GM23248 (cell line): ENCODE results near the gene ACY1. TPM values are rescaled to one million over a fixed set of nuclear protein-coding genes. Genes with fewer than 3 reads are reported as not detected.
A peak's percentile ranks its signal among the peaks of the same experiment; 100 is the strongest.

Experiments used
- DNase-seq: peaks from one replicate; pipeline ENCODE4 v3.0.0-alpha.2; 2015
- H2AFZ ChIP-seq: fragments of 200-600 bp; sonication (generic); 2 replicates; pipeline ENCODE4 v1.6.1; 2016; ENCODE audit warnings: antibody characterized with exemption
- H3F3A ChIP-seq: fragments of 200-600 bp; sonication (generic); 2 replicates; pipeline ENCODE4 v1.6.1; 2016; ENCODE audit warnings: mild to moderate bottlenecking, antibody characterized with exemption, mixed run types; ENCODE audit not compliant: insufficient read depth
- H3K27ac ChIP-seq: fragments of 200-600 bp; sonication (generic); 2 replicates; pipeline ENCODE4 v1.5.1; 2016; ENCODE audit warnings: mild to moderate bottlenecking
- H3K27me3 ChIP-seq: fragments of 200-600 bp; sonication (generic); replicated peaks from 2 replicates; pipeline ENCODE4 v1.6.1; 2016; ENCODE audit warnings: mild to moderate bottlenecking; ENCODE audit not compliant: insufficient read depth
- H3K36me3 ChIP-seq: fragments of 200-600 bp; sonication (generic); 2 replicates; pipeline ENCODE4 v1.6.1; 2016; ENCODE audit warnings: low read depth, mild to moderate bottlenecking
- H3K4me1 ChIP-seq: fragments of 200-600 bp; sonication (generic); 2 replicates; pipeline ENCODE4 v1.6.1; 2016; ENCODE audit warnings: mild to moderate bottlenecking; ENCODE audit not compliant: insufficient read depth
- H3K4me2 ChIP-seq: fragments of 200-600 bp; sonication (generic); one replicate; pipeline ENCODE4 v1.6.1; 2016; ENCODE audit warnings: mild to moderate bottlenecking; ENCODE audit not compliant: unreplicated experiment
- H3K4me3 ChIP-seq: fragments of 200-600 bp; sonication (generic); 2 replicates; pipeline ENCODE4 v1.5.1; 2016; ENCODE audit warnings: mild to moderate bottlenecking
- H3K79me2 ChIP-seq: fragments of 200-600 bp; sonication (generic); 2 replicates; pipeline ENCODE4 v1.6.1; 2016; ENCODE audit warnings: mild to moderate bottlenecking; ENCODE audit not compliant: insufficient read depth
- H3K9ac ChIP-seq: fragments of 200-600 bp; sonication (generic); 2 replicates; pipeline ENCODE4 v1.6.1; 2016; ENCODE audit warnings: mild to moderate bottlenecking
- H3K9me2 ChIP-seq: fragments of 200-600 bp; sonication (generic); 2 replicates; pipeline ENCODE4 v1.6.1; 2016; ENCODE audit warnings: mixed run types, mild to moderate bottlenecking, moderate library complexity; ENCODE audit not compliant: insufficient read depth
- H3K9me3 ChIP-seq: fragments of 200-600 bp; sonication (generic); one replicate; pipeline ENCODE4 v1.6.1; 2017; ENCODE audit warnings: low read depth
- H4K20me1 ChIP-seq: fragments of 200-600 bp; sonication (generic); 2 replicates; pipeline ENCODE4 v1.6.0; 2016; ENCODE audit not compliant: insufficient read depth
- EZH2 ChIP-seq: fragments of 200-600 bp; sonication (generic); IDR thresholded peaks from 2 replicates; pipeline ENCODE4 v1.6.1; 2018; ENCODE audit warnings: antibody characterized with exemption, mild to moderate bottlenecking; ENCODE audit not compliant: insufficient read depth, poor library complexity, severe bottlenecking
- EZH2phosphoT487 ChIP-seq: fragments of 200-600 bp; sonication (generic); IDR thresholded peaks from 2 replicates; pipeline ENCODE4 v1.6.1; 2018; ENCODE audit warnings: antibody characterized with exemption, moderate library complexity, mild to moderate bottlenecking, low read depth; ENCODE audit not compliant: insufficient read depth
- WGBS, 2 experiments: methylation state at CpG; one replicate each; pipeline ENCODE4 v1.1.6; 2015 to 2017; ENCODE audit warnings: low lambda C conversion rate in 2 of 2, low coverage in 1 of 2; ENCODE audit errors: missing lambda C conversion rate in 2 of 2; 5-methylcytosine and 5-hydroxymethylcytosine counted together
- in situ Hi-C: fragments of 300-500 bp; cut with MboI; formaldehyde crosslinking; loops from 2 replicates; pipeline ENCODE4 v1.15.0; 2020
- polyA plus RNA-seq: library from polyadenylated mRNA; unstranded; fragments of >200 nt; fragmentation: Nextera tagmentation; extraction: Ambion mirVana; gene quantifications from 2 replicates; pipeline ENCODE4 v1.2.1, GENCODE V29; 2016
- total RNA-seq: library from RNA; depleted of rRNA; stranded (reverse); fragments of >200 nt; shearing (Covaris generic); gene quantifications from 2 replicates; pipeline ENCODE4 v1.2.3, GENCODE V29; 2014

Gene ACY1
- total and polyA plus RNA-seq, 2 experiments from 2014 or later = 35.8 to 73.6 TPM

- Histone ChIP-seq H3K4me3 (no peak overlapping the region), H3F3A (peaks cover 12% of the 10 kb centered on the region; the same call in 1 of the 2 replicates), H3K9me3 (no peaks in the 10 kb centered on the region), H3K9me2 (no peaks in the 10 kb centered on the region), H3K36me3 (peaks cover 13% of the 10 kb centered on the region; the same call in 1 of the 2 replicates), H2AFZ (no peak overlapping the region), H3K9ac (no peak overlapping the region), H3K79me2 (peaks cover 20% of the 10 kb centered on the region), H3K4me2 (no peak overlapping the region), H4K20me1 (peaks cover 3% of the 10 kb centered on the region; the same call in 1 of the 2 replicates), H3K27me3 (no peaks in the 10 kb centered on the region), H3K27ac (no peak overlapping the region), H3K4me1 (peaks cover 8% of the 10 kb centered on the region)
- DNase-seq = no peak
- TF ChIP-seq EZH2phosphoT487 (no peak), EZH2 (no peak)
- WGBS, 2 experiments = 56 to 58% methylated on average over 7 of the region's 7 CpGs
- in situ Hi-C loops = no loop called here
Observed at GRCh38 chr3:51998774-51999173, 15.4 kb downstream of the ACY1 start.

- Histone ChIP-seq H3K27me3 (no peaks in the 10 kb centered on the region), H3K4me1 (no peaks in the 10 kb centered on the region; the same call in 1 of the 2 replicates), H3K4me3 (no peak overlapping the region), H3K36me3 (0 out of 2 replicates have a peak, but pooled peaks cover 4% of the 10 kb centered on the region), H3K27ac (no peak overlapping the region), H3K9ac (no peak overlapping the region; the same call in 1 of the 2 replicates), H4K20me1 (no peaks in the 10 kb centered on the region), H3F3A (0 out of 2 replicates have a peak, but pooled peaks cover 4% of the 10 kb centered on the region), H2AFZ (no peak overlapping the region), H3K9me3 (no peaks in the 10 kb centered on the region), H3K79me2 (peaks cover 9% of the 10 kb centered on the region), H3K9me2 (no peaks in the 10 kb centered on the region), H3K4me2 (no peak overlapping the region)
- in situ Hi-C loops = loop anchor here (10.0 kb wide), 1 partner anchor 115 kb away; no protein-coding TSS in a partner anchor
- WGBS, 2 experiments = 56 to 81% methylated on average over 2 of the region's 2 CpGs
- no peak for TF ChIP-seq EZH2phosphoT487
- TF ChIP-seq EZH2 = no peak
- no peak for DNase-seq
Observed at GRCh38 chr3:51999846-52000245, 16.5 kb downstream of the ACY1 start.

- 1 to 3% methylated on average over 18 of the region's 18 CpGs for WGBS, 2 experiments
- Histone ChIP-seq H3K4me2 (no peak overlapping the region), H3F3A (no peaks in the 10 kb centered on the region), H4K20me1 (no peaks in the 10 kb centered on the region), H3K4me3 (no peak overlapping the region), H3K4me1 (peaks cover 12% of the 10 kb centered on the region), H3K27me3 (no peaks in the 10 kb centered on the region), H3K9me3 (no peaks in the 10 kb centered on the region), H3K79me2 (no peaks in the 10 kb centered on the region), H3K9me2 (no peaks in the 10 kb centered on the region), H2AFZ (no peak overlapping the region), H3K27ac (no peak overlapping the region), H3K36me3 (no peaks in the 10 kb centered on the region), H3K9ac (no peak overlapping the region)
- in situ Hi-C loops = loop anchor here (10.0 kb wide), 1 partner anchor 113 kb away; no protein-coding TSS in a partner anchor
- peak; percentile 67 for DNase-seq
- TF ChIP-seq EZH2phosphoT487 (no peak), EZH2 (no peak)
Observed at GRCh38 chr3:52001443-52001974, 18.2 kb downstream of the ACY1 start.

- WGBS, 2 experiments = 73 to 74% methylated on average over 6 of the region's 6 CpGs
- DNase-seq = no peak
- Histone ChIP-seq H3K9me2 (no peaks in the 10 kb centered on the region), H2AFZ (no peak overlapping the region), H3K36me3 (no peaks in the 10 kb centered on the region), H3K9ac (no peak overlapping the region), H3K4me3 (no peak overlapping the region), H3K9me3 (no peaks in the 10 kb centered on the region), H4K20me1 (no peaks in the 10 kb centered on the region), H3K4me2 (no peak overlapping the region), H3K27me3 (no peaks in the 10 kb centered on the region), H3K79me2 (no peaks in the 10 kb centered on the region), H3K4me1 (peaks cover 12% of the 10 kb centered on the region), H3F3A (no peaks in the 10 kb centered on the region), H3K27ac (no peak overlapping the region)
- in situ Hi-C loops = loop anchor here (10.0 kb wide), 1 partner anchor 112 kb away; no protein-coding TSS in a partner anchor
- TF ChIP-seq EZH2 = no peak
- no peak for TF ChIP-seq EZH2phosphoT487
Observed at GRCh38 chr3:52002748-52003147, 19.4 kb downstream of the ACY1 start.
